Adrenal gland (tissue), 5 donors: ENCODE results near the gene PRPF38B.

Source experiments
- POLR2A ChIP-seq, 2 donors: fragments of 450-650 bp; IDR thresholded peaks; one replicate each; pipeline ENCODE4 v1.6.1; 2017; ENCODE audit warnings: antibody characterized with exemption in 2 of 2, mild to moderate bottlenecking in 2 of 2, moderate library complexity in 1 of 2
- TF ChIP-seq, protein P1 (sequence below), 6 experiments: fragments of 450-650 bp in 4 of 6; fragments of 200-600 bp in 2 of 6; sonication (generic) in 1 of 6; IDR thresholded peaks; 1 replicate in 5 of 6; 2 replicates in 1 of 6; pipeline versions ENCODE4 v1.5.1 to v1.8.0; 2016 to 2021; ENCODE audit warnings: antibody characterized with exemption in 6 of 6, mild to moderate bottlenecking in 2 of 6, moderate library complexity in 1 of 6
- donor health status: DM: no; HTN: no; CAD: no.

- TF ChIP-seq, protein P1, sequence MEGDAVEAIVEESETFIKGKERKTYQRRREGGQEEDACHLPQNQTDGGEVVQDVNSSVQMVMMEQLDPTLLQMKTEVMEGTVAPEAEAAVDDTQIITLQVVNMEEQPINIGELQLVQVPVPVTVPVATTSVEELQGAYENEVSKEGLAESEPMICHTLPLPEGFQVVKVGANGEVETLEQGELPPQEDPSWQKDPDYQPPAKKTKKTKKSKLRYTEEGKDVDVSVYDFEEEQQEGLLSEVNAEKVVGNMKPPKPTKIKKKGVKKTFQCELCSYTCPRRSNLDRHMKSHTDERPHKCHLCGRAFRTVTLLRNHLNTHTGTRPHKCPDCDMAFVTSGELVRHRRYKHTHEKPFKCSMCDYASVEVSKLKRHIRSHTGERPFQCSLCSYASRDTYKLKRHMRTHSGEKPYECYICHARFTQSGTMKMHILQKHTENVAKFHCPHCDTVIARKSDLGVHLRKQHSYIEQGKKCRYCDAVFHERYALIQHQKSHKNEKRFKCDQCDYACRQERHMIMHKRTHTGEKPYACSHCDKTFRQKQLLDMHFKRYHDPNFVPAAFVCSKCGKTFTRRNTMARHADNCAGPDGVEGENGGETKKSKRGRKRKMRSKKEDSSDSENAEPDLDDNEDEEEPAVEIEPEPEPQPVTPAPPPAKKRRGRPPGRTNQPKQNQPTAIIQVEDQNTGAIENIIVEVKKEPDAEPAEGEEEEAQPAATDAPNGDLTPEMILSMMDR (IDR thresholded peaks at IDR 0.05): no peak
- no peak for TF ChIP-seq POLR2A (IDR thresholded peaks at IDR 0.05)
These were observed 34.6 kb upstream of the PRPF38B start for GRCh38 chr1:108657356-108658080.
